K562 (cell line): ENCODE results near the gene LRP1. TPM values are rescaled to one million over a fixed set of nuclear protein-coding genes. Genes with fewer than 3 reads are reported as not detected.

Experiments used
- ATAC-seq: fragments of 200-7000 bp; cut with Tn5 transposase; 3 replicates; pipeline ENCODE4 v1.9.1; 2020; ENCODE audit warnings: moderate library complexity
- BruUV-seq: library from RNA; stranded (reverse); fragments of 400-500 nt; replicated peaks from 2 replicates; lab custom pipeline; 2021; lab: Mats Ljungman, UMichigan
- CTCF ChIA-PET: fragments of 300-600 bp; formaldehyde crosslinking; extraction: SDS; loops from one replicate; lab custom pipeline; 2021; ENCODE audit warnings: low intra/inter-chr PET ratio; lab: Yijun Ruan, JAX
- POLR2A ChIA-PET: fragments of 300-600, 350-650 bp; sonication (Branson Sonifier 250); formaldehyde crosslinking; extraction: SDS; loops from one replicate; lab custom pipeline; 2021; ENCODE audit warnings: antibody characterized with exemption, inconsistent platforms; lab: Yijun Ruan, JAX
- DNase-seq, 4 experiments: peaks; one replicate each; pipeline versions ENCODE4 v3.0.0 to v3.0.0-alpha.2; 2011 to 2018; ENCODE audit warnings: low spot score in 3 of 4, mixed read lengths in 3 of 4; ENCODE audit errors: extremely low read depth in 1 of 4
- FAIRE-seq: peaks from 2 replicates; lab custom pipeline; 2011; peaks lifted over from hg19 to GRCh38; lab: Jason Lieb, UNC
- H2AFZ ChIP-seq: 2 replicates; pipeline ENCODE4 v1.6.0; 2011; ENCODE audit warnings: low read depth, low read length, control low read depth, inconsistent platforms
- H3K27ac ChIP-seq: fragments of 200-600 bp; 3 replicates; pipeline ENCODE4 v1.8.0; 2011; ENCODE audit warnings: low read depth, mild to moderate bottlenecking, control low read depth, inconsistent platforms, low read length, moderate library complexity, mixed read lengths; ENCODE audit errors: extremely low read depth
- H3K27me3 ChIP-seq, 2 experiments: fragments of 300-600 bp in 1 of 2; 2 replicates in 1 of 2; 3 replicates in 1 of 2; pipeline versions ENCODE4 v1.6.0 to v1.8.0; 2011; ENCODE audit warnings: inconsistent platforms in 2 of 2, low read length in 2 of 2, mild to moderate bottlenecking in 1 of 2, mixed read lengths in 1 of 2, moderate library complexity in 1 of 2; ENCODE audit not compliant: control insufficient read depth in 2 of 2, insufficient read depth in 2 of 2
- H3K36me3 ChIP-seq: fragments of 300-600 bp; 3 replicates; pipeline ENCODE4 v1.8.0; 2011; ENCODE audit warnings: mild to moderate bottlenecking, low read length, inconsistent platforms; ENCODE audit not compliant: control insufficient read depth, insufficient read depth
- H3K4me1 ChIP-seq, 2 experiments: fragments of 200-600 bp in 1 of 2; replicated peaks in 1 of 2; 2 replicates in 1 of 2; 3 replicates in 1 of 2; pipeline versions ENCODE4 v1.5.1 to v1.8.0; 2011; ENCODE audit warnings: inconsistent platforms in 2 of 2, low read length in 2 of 2, mild to moderate bottlenecking in 1 of 2, mixed read lengths in 1 of 2, moderate library complexity in 1 of 2; ENCODE audit not compliant: control insufficient read depth in 2 of 2, insufficient read depth in 2 of 2
- H3K4me2 ChIP-seq: 2 replicates; pipeline ENCODE4 v1.6.1; 2011; ENCODE audit warnings: low read length, control low read depth, inconsistent platforms, mixed read lengths; ENCODE audit not compliant: insufficient read depth
- H3K4me3 ChIP-seq: fragments of 200-600 bp; sonication (generic), shearing (Covaris generic); 2 replicates; pipeline ENCODE4 v1.5.1; 2016; ENCODE audit warnings: control low read depth, inconsistent platforms
- H3K79me2 ChIP-seq: fragments of 200-600 bp; 3 replicates; pipeline ENCODE4 v1.8.0; 2011; ENCODE audit warnings: low read length, inconsistent platforms; ENCODE audit not compliant: control insufficient read depth, insufficient read depth
- H3K9ac ChIP-seq, 2 experiments: 2 replicates each; pipeline versions ENCODE4 v1.6.0 to v1.6.1; 2011; ENCODE audit warnings: low read depth in 2 of 2, low read length in 2 of 2, control low read depth in 1 of 2, inconsistent platforms in 1 of 2, mild to moderate bottlenecking in 1 of 2, mixed read lengths in 1 of 2; ENCODE audit not compliant: insufficient read depth in 1 of 2
- H3K9me1 ChIP-seq: one replicate; pipeline ENCODE4 v1.6.0; 2011; ENCODE audit warnings: inconsistent platforms, mild to moderate bottlenecking, low read length, moderate library complexity; ENCODE audit not compliant: control insufficient read depth, insufficient read depth
- H3K9me3 ChIP-seq: replicated peaks from 2 replicates; pipeline ENCODE4 v1.5.1; 2011; ENCODE audit warnings: low read depth, low read length, inconsistent platforms; ENCODE audit not compliant: control insufficient read depth, insufficient read depth
- H4K20me1 ChIP-seq: replicated peaks from 2 replicates; pipeline ENCODE4 v1.6.1; 2011; ENCODE audit warnings: low read length, inconsistent platforms, mixed read lengths; ENCODE audit not compliant: control insufficient read depth, insufficient read depth
- ATF1 ChIP-seq, 2 experiments: fragments of 450-650 bp in 1 of 2; IDR thresholded peaks; 2 replicates each; pipeline ENCODE4 v1.6.1; 2016; ENCODE audit warnings: missing compliant biosample characterization in 1 of 2, missing genetic modification characterization in 1 of 2
- BHLHE40 ChIP-seq: IDR thresholded peaks from 2 replicates; pipeline ENCODE4 v1.6.1; 2011; ENCODE audit warnings: low read length, improper control_type of control experiment
- CTBP1 ChIP-seq: fragments of 450-650 bp; IDR thresholded peaks from 2 replicates; pipeline ENCODE4 v1.6.1; 2016; ENCODE audit warnings: borderline replicate concordance
- DPF2 ChIP-seq: fragments of 450-650 bp; IDR thresholded peaks from 2 replicates; pipeline ENCODE4 v1.6.1; 2016
- KDM5B ChIP-seq: fragments of 200-600 bp; sonication (generic); IDR thresholded peaks from 2 replicates; pipeline ENCODE4 v1.6.1; 2012; ENCODE audit warnings: low read depth, mild to moderate bottlenecking, moderate library complexity, low read length, control low read depth, inconsistent platforms; ENCODE audit not compliant: insufficient replicate concordance
- TEAD4 ChIP-seq, 2 experiments: sonication (generic) in 1 of 2; formaldehyde crosslinking in 1 of 2; IDR thresholded peaks; 2 replicates each; pipeline versions ENCODE4 v1.6.1 to v1.8.0; 2012 to 2022; ENCODE audit warnings: borderline replicate concordance in 1 of 2, inconsistent platforms in 1 of 2, low read length in 1 of 2, mild to moderate bottlenecking in 1 of 2, missing genetic modification reagents in 1 of 2
- ZBTB33 ChIP-seq: sonication (generic); formaldehyde crosslinking; IDR thresholded peaks from 2 replicates; pipeline ENCODE4 v1.8.1; 2023; ENCODE audit warnings: mild to moderate bottlenecking, missing genetic modification reagents
- ZC3H11A ChIP-seq: IDR thresholded peaks from 2 replicates; pipeline ENCODE4 v1.6.1; 2012; ENCODE audit warnings: low read depth, low read length, improper control_type of control experiment
- ZNF707 ChIP-seq: fragments of 250-450 bp; sonication (Bioruptor Pico); conservative IDR thresholded peaks from 2 replicates; pipeline ENCODE4 v1.8.0; 2022; ENCODE audit warnings: inconsistent platforms, mild to moderate bottlenecking, moderate library complexity
- WGBS: fragments of 100-300 bp; shearing (Covaris generic); methylation state at CpG from one replicate; pipeline ENCODE4 v1.1.6; 2016; ENCODE audit warnings: low coverage, mixed read lengths; ENCODE audit not compliant: insufficient coverage; ENCODE audit errors: missing lambda C conversion rate; 5-methylcytosine and 5-hydroxymethylcytosine counted together
- in situ Hi-C: fragments of 300-500 bp; cut with MboI; formaldehyde crosslinking; loops from 4 replicates; pipeline ENCODE4 v1.15.0; 2018; ENCODE audit warnings: inconsistent platforms, mixed read lengths
- intact Hi-C: fragments of 100-400 bp; cut with micrococcal nuclease; formaldehyde crosslinking; loops from 2 replicates; pipeline ENCODE4 v1.14.2; 2022
- polyA plus RNA-seq, 8 experiments: library from polyadenylated mRNA; depleted of rRNA in 4 of 8; stranded (reverse) in 5 of 8; unstranded in 3 of 8; fragments of >200 nt; fragmentation: Nextera tagmentation in 2 of 8; fragmentation: Illumina TruSeq in 1 of 8; extraction: Ambion mirVana in 2 of 8; extraction: Trizol in 1 of 8; gene quantifications; 2 replicates each; pipeline versions ENCODE4 v1.2.1 to v1.2.3, GENCODE V29; 2011 to 2014; ENCODE audit warnings: inconsistent platforms in 1 of 8, missing spikeins in 1 of 8
- total RNA-seq, 7 experiments: library from RNA; depleted of rRNA in 6 of 7; stranded (reverse); fragments of >200 nt in 6 of 7; fragmentation: Illumina TruSeq in 2 of 7; extraction: Trizol in 2 of 7; gene quantifications; 2 replicates each; pipeline versions ENCODE4 v1.2.1 to v1.2.3, GENCODE V29; 2011 to 2021; ENCODE audit warnings: low replicate concordance in 1 of 7
- TF ChIP-seq, protein P1 (sequence below): sonication (generic); formaldehyde crosslinking; IDR thresholded peaks from 2 replicates; pipeline ENCODE4 v1.8.0; 2022; ENCODE audit warnings: mild to moderate bottlenecking, missing genetic modification reagents

Gene LRP1
- total and polyA plus RNA-seq, 9 of the 15 experiments (the other 6 are each of a cell fraction or from before 2014, with no cell fraction given), result 0.04 to 0.64 (median 0.19) TPM; not detected in 2

DNA sequence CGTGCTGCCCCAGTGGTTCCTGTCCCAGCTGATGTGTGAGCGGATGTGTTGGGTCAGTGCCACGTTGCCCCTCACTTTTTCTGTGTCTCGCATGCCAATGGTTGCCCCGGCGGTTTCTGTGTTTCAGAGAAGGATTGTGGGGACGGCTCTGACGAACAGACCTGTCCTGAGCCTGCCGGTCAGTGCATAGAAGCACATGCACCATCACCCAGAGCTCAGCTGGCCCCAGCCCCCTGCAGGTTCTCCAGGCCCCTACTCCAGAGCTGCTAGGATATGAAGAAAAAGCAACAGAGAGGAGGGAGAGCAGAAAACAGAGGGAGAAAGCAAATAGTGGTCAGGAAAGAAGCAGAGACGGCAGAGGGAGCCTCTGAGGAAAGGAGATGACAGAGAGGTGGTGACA, 39.8 kb downstream of the LRP1 start (continued):
- TF ChIP-seq, protein P1, sequence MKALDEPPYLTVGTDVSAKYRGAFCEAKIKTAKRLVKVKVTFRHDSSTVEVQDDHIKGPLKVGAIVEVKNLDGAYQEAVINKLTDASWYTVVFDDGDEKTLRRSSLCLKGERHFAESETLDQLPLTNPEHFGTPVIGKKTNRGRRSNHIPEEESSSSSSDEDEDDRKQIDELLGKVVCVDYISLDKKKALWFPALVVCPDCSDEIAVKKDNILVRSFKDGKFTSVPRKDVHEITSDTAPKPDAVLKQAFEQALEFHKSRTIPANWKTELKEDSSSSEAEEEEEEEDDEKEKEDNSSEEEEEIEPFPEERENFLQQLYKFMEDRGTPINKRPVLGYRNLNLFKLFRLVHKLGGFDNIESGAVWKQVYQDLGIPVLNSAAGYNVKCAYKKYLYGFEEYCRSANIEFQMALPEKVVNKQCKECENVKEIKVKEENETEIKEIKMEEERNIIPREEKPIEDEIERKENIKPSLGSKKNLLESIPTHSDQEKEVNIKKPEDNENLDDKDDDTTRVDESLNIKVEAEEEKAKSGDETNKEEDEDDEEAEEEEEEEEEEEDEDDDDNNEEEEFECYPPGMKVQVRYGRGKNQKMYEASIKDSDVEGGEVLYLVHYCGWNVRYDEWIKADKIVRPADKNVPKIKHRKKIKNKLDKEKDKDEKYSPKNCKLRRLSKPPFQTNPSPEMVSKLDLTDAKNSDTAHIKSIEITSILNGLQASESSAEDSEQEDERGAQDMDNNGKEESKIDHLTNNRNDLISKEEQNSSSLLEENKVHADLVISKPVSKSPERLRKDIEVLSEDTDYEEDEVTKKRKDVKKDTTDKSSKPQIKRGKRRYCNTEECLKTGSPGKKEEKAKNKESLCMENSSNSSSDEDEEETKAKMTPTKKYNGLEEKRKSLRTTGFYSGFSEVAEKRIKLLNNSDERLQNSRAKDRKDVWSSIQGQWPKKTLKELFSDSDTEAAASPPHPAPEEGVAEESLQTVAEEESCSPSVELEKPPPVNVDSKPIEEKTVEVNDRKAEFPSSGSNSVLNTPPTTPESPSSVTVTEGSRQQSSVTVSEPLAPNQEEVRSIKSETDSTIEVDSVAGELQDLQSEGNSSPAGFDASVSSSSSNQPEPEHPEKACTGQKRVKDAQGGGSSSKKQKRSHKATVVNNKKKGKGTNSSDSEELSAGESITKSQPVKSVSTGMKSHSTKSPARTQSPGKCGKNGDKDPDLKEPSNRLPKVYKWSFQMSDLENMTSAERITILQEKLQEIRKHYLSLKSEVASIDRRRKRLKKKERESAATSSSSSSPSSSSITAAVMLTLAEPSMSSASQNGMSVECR (CRISPR knock-in tag), result no peak
- TF ChIP-seq KDM5B (no peak), TEAD4 (IDR thresholded peaks at IDR 0.05; ENCODE audit: low read length) (no peak), TEAD4 (CRISPR knock-in tag; IDR thresholded peaks at IDR 0.05; ENCODE audit: borderline replicate concordance) (no peak)

- H3K4me2 ChIP-seq, result no peak overlapping the region
- ATAC-seq (no peak), DNase-seq (no peak), FAIRE-seq (no peak)
- H3K27ac ChIP-seq, result no peak overlapping the region
- no peak overlapping the region for H2AFZ ChIP-seq
- no peak overlapping the region for H3K4me3 ChIP-seq
- no peaks in the 10 kb centered on the region for H3K79me2 ChIP-seq
- H4K20me1 ChIP-seq, result peaks cover 10% of the 10 kb centered on the region; the same call in 1 of the 2 replicates
- in situ Hi-C loops (no loop called here), intact Hi-C loops (no loop called here)
- H3K9me1 ChIP-seq, result no peaks in the 10 kb centered on the region
- ChIA-PET CTCF (no interaction called here), POLR2A (interaction anchor here (0.7 kb wide), 1 partner anchor 85 kb away, joined by 3 read pairs; no protein-coding TSS in a partner anchor)
- no peak overlapping the region for H3K9ac ChIP-seq
- H3K36me3 ChIP-seq, result no peaks in the 10 kb centered on the region
- peaks cover 3 to 64% of the 10 kb centered on the region in 2 experiments; a peak in 3 of 5 replicates for H3K27me3 ChIP-seq
- TF ChIP-seq ZBTB33 (no peak), ZC3H11A (no peak), ZNF707 (no peak), DPF2 (no peak), BHLHE40 (no peak), ATF1 (CRISPR knock-in tag; IDR thresholded peaks at IDR 0.05) (no peak), ATF1 (tag; IDR thresholded peaks at IDR 0.05) (no peak), CTBP1 (no peak)
- H3K9me3 ChIP-seq, result no peaks in the 10 kb centered on the region
- 31% methylated on average over 13 of the region's 23 CpGs for WGBS
- peaks cover 0 to 29% of the 10 kb centered on the region in 2 experiments; a peak in 2 of 5 replicates for H3K4me1 ChIP-seq
- BruUV-seq, result no TSS peak
Measured at GRCh38 chr12:57169046-57169795, 40.9 kb downstream of the LRP1 start.
